ENCODE data around the gene SELENOH. TPM values are rescaled to one million over a fixed set of nuclear protein-coding genes. Genes with fewer than 3 reads are reported as not detected.
"Not testable (repeated sequence)": the region's sequence is repeated elsewhere in the genome, so short reads cannot be mapped to it uniquely, and the experiment has no call there.

The SELENOH gene
- total RNA-seq, 1 donor from 2014 or later, result 212 TPM

DNA sequence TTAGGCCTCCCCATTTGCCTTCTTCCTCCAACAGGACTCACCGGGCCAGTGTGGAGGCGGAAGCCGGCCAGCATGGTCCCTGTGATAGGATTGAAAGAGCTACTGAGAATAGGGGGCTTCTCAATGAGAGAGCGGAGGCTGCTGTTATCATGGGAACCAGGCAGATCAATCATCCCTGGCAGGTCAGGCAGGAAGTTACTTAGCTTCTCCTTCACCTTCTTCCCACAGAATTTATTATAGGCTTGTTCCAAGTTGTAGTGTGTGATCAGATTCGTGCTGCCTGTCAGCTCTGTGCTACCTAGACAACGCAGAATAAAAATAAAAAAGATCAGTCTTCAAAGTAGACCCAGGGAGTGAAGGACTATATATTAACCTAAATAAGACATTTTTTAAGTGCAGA, 36.4 kb upstream of the SELENOH start:
- no peak for TF ChIP-seq CTCF (conservative IDR thresholded peaks at IDR 0.05)
- H3K4me3 Mint-ChIP-seq, result peak overlapping the region; percentile 45
- peaks cover 3% of the 10 kb centered on the region for H3K36me3 Mint-ChIP-seq (ENCODE audit: low read depth)
- no peak overlapping the region for H3K27ac Mint-ChIP-seq (ENCODE audit: unreplicated experiment)
- no peaks in the 10 kb centered on the region for H3K9me3 Mint-ChIP-seq
- no peaks in the 10 kb centered on the region for H3K27me3 Mint-ChIP-seq (ENCODE audit: low read depth)
- DNase-seq (ENCODE audit: low read depth, low spot score), result no peak
- H3K4me1 Mint-ChIP-seq, result peaks cover 4% of the 10 kb centered on the region

DNA sequence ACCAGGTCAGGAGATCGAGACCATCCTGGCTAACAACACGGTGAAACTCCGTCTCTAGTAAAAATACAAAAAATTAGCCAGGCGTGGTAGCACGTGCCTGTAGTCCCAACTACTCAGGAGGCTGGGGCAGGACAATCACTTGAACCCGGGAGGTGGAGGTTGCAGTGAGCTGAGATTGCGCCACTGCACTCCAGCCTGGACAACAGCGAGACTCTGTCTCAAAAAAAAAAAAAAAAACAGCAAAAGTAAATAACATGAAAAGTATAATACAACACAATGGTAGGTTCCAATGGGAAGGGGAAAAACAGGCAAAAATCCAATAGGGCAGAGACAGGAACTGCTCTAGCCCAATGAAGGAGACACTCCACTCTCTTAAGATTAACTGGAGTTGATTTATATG, 35.9 kb upstream of the SELENOH start:
- H3K36me3 Mint-ChIP-seq (ENCODE audit: low read depth); H3K27ac Mint-ChIP-seq (ENCODE audit: unreplicated experiment); H3K27me3 Mint-ChIP-seq (ENCODE audit: low read depth); H3K4me1 Mint-ChIP-seq; H3K9me3 Mint-ChIP-seq; DNase-seq (ENCODE audit: low read depth, low spot score): not testable (repeated sequence)
- peak overlapping the region; percentile 55 for H3K4me3 Mint-ChIP-seq

DNA sequence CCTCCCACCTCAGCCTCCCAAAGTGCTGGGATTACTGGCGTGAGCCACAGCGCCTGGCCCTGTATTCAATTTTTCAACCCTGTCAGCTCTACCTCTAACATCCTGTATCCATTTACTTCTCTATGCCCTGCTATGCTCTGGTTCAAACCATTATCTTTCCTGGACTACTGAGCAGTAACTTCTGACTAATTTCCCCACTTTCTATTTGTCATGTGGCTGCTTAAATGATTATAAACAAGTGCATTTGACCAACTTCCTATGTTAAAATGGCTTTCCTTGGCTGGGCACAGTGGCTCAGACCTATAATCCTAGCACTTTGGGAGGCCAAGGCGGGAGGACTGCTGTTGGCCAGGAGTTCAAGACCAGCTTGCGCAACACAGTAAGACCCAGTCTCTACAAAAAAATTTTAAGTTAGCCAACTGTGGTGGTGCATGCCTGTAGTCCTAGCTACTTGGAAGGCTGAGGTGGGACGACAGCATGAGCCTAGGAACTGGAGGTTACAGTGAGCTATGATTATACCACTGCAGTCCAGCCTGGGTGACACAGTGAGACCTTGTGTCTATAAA, 31.4 kb upstream of the SELENOH start:
- TF ChIP-seq CTCF (conservative IDR thresholded peaks at IDR 0.05), result no peak
- Mint-ChIP-seq H3K9me3 (no peaks in the 10 kb centered on the region), H3K27ac (ENCODE audit: unreplicated experiment) (no peak overlapping the region), H3K27me3 (ENCODE audit: low read depth) (no peaks in the 10 kb centered on the region), H3K4me3 (peak overlapping the region; percentile 38), H3K36me3 (ENCODE audit: low read depth) (peaks cover 2% of the 10 kb centered on the region), H3K4me1 (peaks cover 31% of the 10 kb centered on the region)
- DNase-seq (ENCODE audit: low read depth, low spot score), result no peak

- Mint-ChIP-seq H3K4me1 (peaks cover 29% of the 10 kb centered on the region), H3K27me3 (ENCODE audit: low read depth) (no peaks in the 10 kb centered on the region), H3K36me3 (ENCODE audit: low read depth) (peaks cover 5% of the 10 kb centered on the region), H3K27ac (ENCODE audit: unreplicated experiment) (peak within 1 kb of the TSS; percentile 98), H3K9me3 (no peaks in the 10 kb centered on the region), H3K4me3 (peak within 1 kb of the TSS; percentile 94)
- DNase-seq (ENCODE audit: low read depth, low spot score), result peak; percentile 76
- TF ChIP-seq CTCF (conservative IDR thresholded peaks at IDR 0.05), result no peak
Observed at GRCh38 chr11:57711414-57712255, 29.7 kb upstream of the SELENOH start, which contains the start of gene MED19. MED19 (minus strand) TSS chr11:57712215; CDS start chr11:57712179, 36 bp downstream.

DNA sequence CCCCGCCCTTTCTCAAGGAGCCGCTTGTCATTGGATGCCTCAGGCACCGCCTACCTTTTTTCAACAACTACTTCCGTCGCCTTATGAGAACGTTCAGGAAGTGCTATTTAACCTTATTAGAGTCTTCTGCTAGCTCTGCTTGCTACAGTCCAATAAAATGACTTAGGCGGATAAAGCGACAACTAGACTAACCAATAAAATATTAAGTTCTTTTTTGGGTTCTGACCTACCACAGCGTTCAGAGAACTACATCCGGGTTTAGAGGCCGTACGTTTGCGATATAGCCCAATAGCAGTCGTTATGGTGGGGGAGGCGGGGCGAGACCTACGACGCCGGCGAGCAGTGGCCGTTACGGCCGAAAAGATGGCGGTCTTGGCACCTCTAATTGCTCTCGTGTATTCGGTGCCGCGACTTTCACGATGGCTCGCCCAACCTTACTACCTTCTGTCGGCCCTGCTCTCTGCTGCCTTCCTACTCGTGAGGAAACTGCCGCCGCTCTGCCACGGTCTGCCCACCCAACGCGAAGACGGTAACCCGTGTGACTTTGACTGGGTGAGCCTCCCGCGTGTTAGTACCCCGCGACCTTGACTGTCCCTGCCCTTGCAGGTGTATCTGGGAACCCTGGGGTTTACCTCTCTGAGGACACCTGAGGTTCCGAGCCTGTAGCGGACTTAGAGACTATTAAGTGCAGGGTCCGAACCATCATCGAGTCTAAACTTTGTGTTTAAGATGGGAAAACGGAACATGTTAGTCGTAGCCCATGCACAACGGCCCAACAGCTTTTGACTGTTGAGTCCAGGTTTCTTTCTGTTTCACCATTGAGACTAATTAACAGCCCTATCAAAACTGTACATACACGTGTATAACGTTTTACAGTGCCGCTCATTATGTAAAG, 28.8 kb upstream of the SELENOH start, which contains the start of gene TMX2:
Gene TMX2, plus strand, starts transcription at position 338 of the 895 bp plus-strand sequence. Its CDS starts 26 bp downstream, at position 364.
- Mint-ChIP-seq H3K36me3 (ENCODE audit: low read depth) (peaks cover 5% of the 10 kb centered on the region), H3K9me3 (no peaks in the 10 kb centered on the region), H3K4me1 (peaks cover 29% of the 10 kb centered on the region), H3K4me3 (peak within 1 kb of the TSS; percentile 94), H3K27ac (ENCODE audit: unreplicated experiment) (peak within 1 kb of the TSS; percentile 98), H3K27me3 (ENCODE audit: low read depth) (no peaks in the 10 kb centered on the region)
- DNase-seq (ENCODE audit: low read depth, low spot score), result peak; percentile 81
- TF ChIP-seq CTCF (conservative IDR thresholded peaks at IDR 0.05), result no peak
